Right atrium auricular region (tissue), 2 donors: ENCODE results near the gene MT1X. TPM values are rescaled to one million over a fixed set of nuclear protein-coding genes. Genes with fewer than 3 reads are reported as not detected.

ENCODE experiments used
- DNase-seq: peaks from one replicate; pipeline ENCODE4 v3.0.0-alpha.2; 2019; ENCODE audit warnings: low spot score
- H3K27ac ChIP-seq, 2 donors: fragments of 200-600 bp; sonication (generic); 1 replicate in 1 of 2; 2 replicates in 1 of 2; pipeline ENCODE4 v1.5.1; 2016 to 2019
- H3K27me3 ChIP-seq, 2 donors: fragments of 200-600 bp; sonication (generic); one replicate each; pipeline versions ENCODE4 v1.5.1 to v1.6.0; 2017 to 2019
- H3K36me3 ChIP-seq: fragments of 200-600 bp; sonication (generic); one replicate; pipeline ENCODE4 v1.5.1; 2016
- H3K4me1 ChIP-seq, 2 donors: fragments of 200-600 bp; sonication (generic); one replicate each; pipeline versions ENCODE4 v1.5.1 to v1.6.0; 2017 to 2019
- H3K4me3 ChIP-seq, 2 donors: fragments of 200-600 bp; sonication (generic); 1 replicate in 1 of 2; 2 replicates in 1 of 2; pipeline ENCODE4 v1.5.1; 2017 to 2019; ENCODE audit warnings: mild to moderate bottlenecking in 1 of 2, moderate library complexity in 1 of 2
- H3K9me3 ChIP-seq, 2 donors: fragments of 200-600 bp; sonication (generic); one replicate each; pipeline ENCODE4 v1.5.1; 2019
- CTCF ChIP-seq, 2 donors: fragments of 200-600 bp; sonication (generic); IDR thresholded peaks; one replicate each; pipeline ENCODE4 v1.5.1; 2019; ENCODE audit warnings: antibody characterized with exemption in 2 of 2
- total RNA-seq, 2 donors: library from RNA; depleted of rRNA; stranded (reverse); fragments of >200 nt; gene quantifications; one replicate each; pipeline ENCODE4 v1.1.0, GENCODE V29; 2016

MT1X gene
- total RNA-seq, 2 donors from 2014 or later: 193 to 287 TPM

GRCh38 chr16:56686758-56687157, 4.5 kb downstream of the MT1X start:
- Histone ChIP-seq H3K27ac (no peak overlapping the region), H3K9me3 (no peaks in the 10 kb centered on the region), H3K4me1 (peaks cover 0 to 29% of the 10 kb centered on the region in 2 donors), H3K27me3 (no peaks in the 10 kb centered on the region), H3K4me3 (no peak overlapping the region), H3K36me3 (peaks cover 4% of the 10 kb centered on the region)
- TF ChIP-seq CTCF (IDR thresholded peaks at IDR 0.05): no peak
- no peak for DNase-seq

GRCh38 chr16:56688762-56689161, 6.5 kb downstream of the MT1X start:
- no peak for DNase-seq
- no peak for TF ChIP-seq CTCF (IDR thresholded peaks at IDR 0.05)
- H3K9me3 ChIP-seq: no peaks in the 10 kb centered on the region
- no peak overlapping the region for H3K27ac ChIP-seq
- H3K36me3 ChIP-seq: peaks cover 4% of the 10 kb centered on the region
- H3K27me3 ChIP-seq: no peaks in the 10 kb centered on the region
- no peak overlapping the region for H3K4me3 ChIP-seq
- H3K4me1 ChIP-seq: peaks cover 0 to 15% of the 10 kb centered on the region in 2 donors

GRCh38 chr16:56689171-56689570, 6.9 kb downstream of the MT1X start:
- H3K9me3 ChIP-seq: no peaks in the 10 kb centered on the region
- no peak overlapping the region for H3K27ac ChIP-seq
- H3K4me3 ChIP-seq: no peak overlapping the region
- peaks cover 0 to 12% of the 10 kb centered on the region in 2 donors for H3K4me1 ChIP-seq
- H3K27me3 ChIP-seq: no peaks in the 10 kb centered on the region
- TF ChIP-seq CTCF (IDR thresholded peaks at IDR 0.05): no peak
- H3K36me3 ChIP-seq: peaks cover 2% of the 10 kb centered on the region
- DNase-seq: no peak

- H3K4me1 ChIP-seq: no peaks in the 10 kb centered on the region
- no peak for DNase-seq
- no peak overlapping the region for H3K27ac ChIP-seq
- no peaks in the 10 kb centered on the region for H3K36me3 ChIP-seq
- no peaks in the 10 kb centered on the region for H3K9me3 ChIP-seq
- H3K4me3 ChIP-seq: no peak overlapping the region
- no peak for TF ChIP-seq CTCF (IDR thresholded peaks at IDR 0.05)
- H3K27me3 ChIP-seq: no peaks in the 10 kb centered on the region
Observed at GRCh38 chr16:56690420-56691122, 8.3 kb downstream of the MT1X start.

- H3K4me1 ChIP-seq: no peaks in the 10 kb centered on the region
- no peak for TF ChIP-seq CTCF (IDR thresholded peaks at IDR 0.05)
- no peaks in the 10 kb centered on the region for H3K27me3 ChIP-seq
- H3K27ac ChIP-seq: no peak overlapping the region
- no peaks in the 10 kb centered on the region for H3K9me3 ChIP-seq
- no peak overlapping the region for H3K4me3 ChIP-seq
- DNase-seq: no peak
- H3K36me3 ChIP-seq: no peaks in the 10 kb centered on the region
Observed at GRCh38 chr16:56691885-56692284, 9.6 kb downstream of the MT1X start.

GRCh38 chr16:56695246-56695645, 13.0 kb downstream of the MT1X start:
- TF ChIP-seq CTCF (IDR thresholded peaks at IDR 0.05): no peak
- H3K36me3 ChIP-seq: no peaks in the 10 kb centered on the region
- H3K27ac ChIP-seq: no peak overlapping the region
- no peaks in the 10 kb centered on the region for H3K9me3 ChIP-seq
- H3K4me1 ChIP-seq: no peaks in the 10 kb centered on the region
- DNase-seq: no peak
- H3K4me3 ChIP-seq: no peak overlapping the region
- H3K27me3 ChIP-seq: no peaks in the 10 kb centered on the region
